ENCODE measurements around the gene SMIM5. TPM values are rescaled to one million over a fixed set of nuclear protein-coding genes. Genes with fewer than 3 reads are reported as not detected.

The SMIM5 gene
- total RNA-seq, 6 experiments from 2014 or later = 0.09 TPM; not detected in 5

DNA sequence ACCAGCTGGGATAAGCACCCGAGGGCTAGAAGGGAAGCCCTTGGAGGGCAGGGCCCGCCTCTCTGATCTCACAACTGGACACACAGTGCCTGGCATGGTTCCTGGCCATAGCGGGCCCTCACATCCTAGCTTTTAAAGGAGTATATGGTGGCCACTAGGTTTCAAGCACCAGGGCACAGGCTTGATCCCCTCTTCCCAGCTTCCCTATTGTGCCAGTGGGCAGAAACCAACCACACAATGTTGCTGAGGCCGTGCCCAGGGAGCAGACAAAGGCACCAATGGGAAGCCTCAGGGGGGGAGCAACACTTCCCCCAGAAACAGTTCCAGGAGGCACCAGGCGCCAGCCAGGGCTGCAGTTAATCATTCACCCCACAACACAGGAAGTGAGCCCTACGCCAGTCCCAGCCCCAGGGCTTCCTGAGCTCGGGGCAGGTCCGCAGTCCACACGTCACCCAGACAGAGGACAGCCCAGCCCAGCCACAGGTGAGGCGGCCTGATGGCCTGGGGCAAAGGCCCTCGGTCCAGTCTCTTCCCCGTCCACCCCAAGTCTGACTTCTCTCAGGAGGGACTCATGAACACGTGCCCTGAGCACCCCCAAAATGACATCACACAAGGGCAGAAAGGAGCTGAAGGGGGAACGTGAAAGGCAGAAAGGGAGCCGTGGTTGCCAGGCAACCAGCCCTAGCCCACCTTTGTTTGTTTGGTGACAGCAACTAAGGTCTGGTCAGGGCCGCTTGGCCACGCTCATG lies 12.8 kb downstream of the SMIM5 start:
- peak overlapping the region; percentile 24; the same call in 1 of the 2 replicates for H3K27ac Mint-ChIP-seq
- no peaks in the 10 kb centered on the region for H3K36me3 Mint-ChIP-seq (ENCODE audit: low read depth)
- H3K4me3 Mint-ChIP-seq = no peak overlapping the region

GRCh38 chr17:75646638-75646992 lies 13.4 kb downstream of the SMIM5 start:
- Mint-ChIP-seq H3K4me1 (ENCODE audit: low read depth) (no peaks in the 10 kb centered on the region), H3K4me3 (no peak overlapping the region), H3K27ac (no peak overlapping the region), H3K9me3 (no peaks in the 10 kb centered on the region), H3K27me3 (ENCODE audit: insufficient read depth) (no peaks in the 10 kb centered on the region; the same call in 1 of the 2 replicates), H3K36me3 (ENCODE audit: low read depth) (no peaks in the 10 kb centered on the region)
- DNase-seq = no peak
- TF ChIP-seq, protein P1, sequence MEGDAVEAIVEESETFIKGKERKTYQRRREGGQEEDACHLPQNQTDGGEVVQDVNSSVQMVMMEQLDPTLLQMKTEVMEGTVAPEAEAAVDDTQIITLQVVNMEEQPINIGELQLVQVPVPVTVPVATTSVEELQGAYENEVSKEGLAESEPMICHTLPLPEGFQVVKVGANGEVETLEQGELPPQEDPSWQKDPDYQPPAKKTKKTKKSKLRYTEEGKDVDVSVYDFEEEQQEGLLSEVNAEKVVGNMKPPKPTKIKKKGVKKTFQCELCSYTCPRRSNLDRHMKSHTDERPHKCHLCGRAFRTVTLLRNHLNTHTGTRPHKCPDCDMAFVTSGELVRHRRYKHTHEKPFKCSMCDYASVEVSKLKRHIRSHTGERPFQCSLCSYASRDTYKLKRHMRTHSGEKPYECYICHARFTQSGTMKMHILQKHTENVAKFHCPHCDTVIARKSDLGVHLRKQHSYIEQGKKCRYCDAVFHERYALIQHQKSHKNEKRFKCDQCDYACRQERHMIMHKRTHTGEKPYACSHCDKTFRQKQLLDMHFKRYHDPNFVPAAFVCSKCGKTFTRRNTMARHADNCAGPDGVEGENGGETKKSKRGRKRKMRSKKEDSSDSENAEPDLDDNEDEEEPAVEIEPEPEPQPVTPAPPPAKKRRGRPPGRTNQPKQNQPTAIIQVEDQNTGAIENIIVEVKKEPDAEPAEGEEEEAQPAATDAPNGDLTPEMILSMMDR (IDR thresholded peaks at IDR 0.05) = no peak

More for the DNA sequence above, 12.8 kb downstream of the SMIM5 start:
- DNase-seq = no peak
- no peaks in the 10 kb centered on the region for H3K9me3 Mint-ChIP-seq
- TF ChIP-seq, protein P1 (IDR thresholded peaks at IDR 0.05) = no peak
- no peaks in the 10 kb centered on the region; the same call in 1 of the 2 replicates for H3K27me3 Mint-ChIP-seq (ENCODE audit: insufficient read depth)
- H3K4me1 Mint-ChIP-seq (ENCODE audit: low read depth) = no peaks in the 10 kb centered on the region

DNA sequence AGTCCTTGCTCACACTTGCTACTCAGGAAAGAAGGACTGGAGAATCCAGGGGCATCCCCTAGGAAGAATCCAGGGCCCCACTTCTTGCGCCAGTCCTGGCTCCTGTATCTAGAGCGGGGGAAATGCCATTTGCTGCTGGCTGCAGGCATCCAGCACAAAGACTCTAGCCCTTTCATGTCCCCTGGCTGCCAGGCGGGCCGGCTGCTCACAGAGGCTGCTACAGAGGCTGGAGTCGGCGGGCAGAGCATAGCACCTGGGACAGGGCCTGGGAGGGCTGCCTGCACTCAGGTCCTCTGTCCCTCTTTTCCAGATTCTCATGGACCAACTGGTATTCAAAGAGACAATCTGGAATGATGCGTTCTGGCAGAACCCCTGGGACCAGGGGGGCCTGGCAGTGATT lies 13.8 kb downstream of the SMIM5 start:
- Mint-ChIP-seq H3K4me3 (no peak overlapping the region), H3K9me3 (no peaks in the 10 kb centered on the region), H3K27me3 (ENCODE audit: insufficient read depth) (no peaks in the 10 kb centered on the region; the same call in 1 of the 2 replicates), H3K27ac (no peak overlapping the region), H3K4me1 (ENCODE audit: low read depth) (no peaks in the 10 kb centered on the region), H3K36me3 (ENCODE audit: low read depth) (no peaks in the 10 kb centered on the region)
- no peak for DNase-seq
- TF ChIP-seq, protein P1 (IDR thresholded peaks at IDR 0.05) = no peak

- H3K4me1 Mint-ChIP-seq (ENCODE audit: low read depth) = no peaks in the 10 kb centered on the region
- no peaks in the 10 kb centered on the region for H3K9me3 Mint-ChIP-seq
- DNase-seq = no peak
- TF ChIP-seq, protein P1 (IDR thresholded peaks at IDR 0.05) = no peak
- no peak overlapping the region for H3K27ac Mint-ChIP-seq
- H3K27me3 Mint-ChIP-seq (ENCODE audit: insufficient read depth) = no peaks in the 10 kb centered on the region; the same call in 1 of the 2 replicates
- no peak overlapping the region for H3K4me3 Mint-ChIP-seq
- no peaks in the 10 kb centered on the region for H3K36me3 Mint-ChIP-seq (ENCODE audit: low read depth)
Observed at GRCh38 chr17:75647921-75648320, 14.7 kb downstream of the SMIM5 start.

GRCh38 chr17:75649687-75650086 lies 16.5 kb downstream of the SMIM5 start:
- Mint-ChIP-seq H3K27ac (no peak overlapping the region), H3K27me3 (ENCODE audit: insufficient read depth) (no peaks in the 10 kb centered on the region; the same call in 1 of the 2 replicates), H3K9me3 (no peaks in the 10 kb centered on the region), H3K4me3 (no peak overlapping the region), H3K4me1 (ENCODE audit: low read depth) (no peaks in the 10 kb centered on the region), H3K36me3 (ENCODE audit: low read depth) (no peaks in the 10 kb centered on the region)
- TF ChIP-seq, protein P1 (IDR thresholded peaks at IDR 0.05) = no peak
- DNase-seq = no peak
